GM23248 (cell line): Measurements from ENCODE around the gene DIAPH3. TPM values are rescaled to one million over a fixed set of nuclear protein-coding genes. Genes with fewer than 3 reads are reported as not detected.

Source experiments
- DNase-seq: peaks from one replicate; pipeline ENCODE4 v3.0.0-alpha.2; 2015
- H2AFZ ChIP-seq: fragments of 200-600 bp; sonication (generic); 2 replicates; pipeline ENCODE4 v1.6.1; 2016; ENCODE audit warnings: antibody characterized with exemption
- H3F3A ChIP-seq: fragments of 200-600 bp; sonication (generic); 2 replicates; pipeline ENCODE4 v1.6.1; 2016; ENCODE audit warnings: mild to moderate bottlenecking, antibody characterized with exemption, mixed run types; ENCODE audit not compliant: insufficient read depth
- H3K27ac ChIP-seq: fragments of 200-600 bp; sonication (generic); 2 replicates; pipeline ENCODE4 v1.5.1; 2016; ENCODE audit warnings: mild to moderate bottlenecking
- H3K27me3 ChIP-seq: fragments of 200-600 bp; sonication (generic); replicated peaks from 2 replicates; pipeline ENCODE4 v1.6.1; 2016; ENCODE audit warnings: mild to moderate bottlenecking; ENCODE audit not compliant: insufficient read depth
- H3K36me3 ChIP-seq: fragments of 200-600 bp; sonication (generic); 2 replicates; pipeline ENCODE4 v1.6.1; 2016; ENCODE audit warnings: low read depth, mild to moderate bottlenecking
- H3K4me1 ChIP-seq: fragments of 200-600 bp; sonication (generic); 2 replicates; pipeline ENCODE4 v1.6.1; 2016; ENCODE audit warnings: mild to moderate bottlenecking; ENCODE audit not compliant: insufficient read depth
- H3K4me2 ChIP-seq: fragments of 200-600 bp; sonication (generic); one replicate; pipeline ENCODE4 v1.6.1; 2016; ENCODE audit warnings: mild to moderate bottlenecking; ENCODE audit not compliant: unreplicated experiment
- H3K4me3 ChIP-seq: fragments of 200-600 bp; sonication (generic); 2 replicates; pipeline ENCODE4 v1.5.1; 2016; ENCODE audit warnings: mild to moderate bottlenecking
- H3K79me2 ChIP-seq: fragments of 200-600 bp; sonication (generic); 2 replicates; pipeline ENCODE4 v1.6.1; 2016; ENCODE audit warnings: mild to moderate bottlenecking; ENCODE audit not compliant: insufficient read depth
- H3K9ac ChIP-seq: fragments of 200-600 bp; sonication (generic); 2 replicates; pipeline ENCODE4 v1.6.1; 2016; ENCODE audit warnings: mild to moderate bottlenecking
- H3K9me2 ChIP-seq: fragments of 200-600 bp; sonication (generic); 2 replicates; pipeline ENCODE4 v1.6.1; 2016; ENCODE audit warnings: mixed run types, mild to moderate bottlenecking, moderate library complexity; ENCODE audit not compliant: insufficient read depth
- H3K9me3 ChIP-seq: fragments of 200-600 bp; sonication (generic); one replicate; pipeline ENCODE4 v1.6.1; 2017; ENCODE audit warnings: low read depth
- H4K20me1 ChIP-seq: fragments of 200-600 bp; sonication (generic); 2 replicates; pipeline ENCODE4 v1.6.0; 2016; ENCODE audit not compliant: insufficient read depth
- EZH2 ChIP-seq: fragments of 200-600 bp; sonication (generic); IDR thresholded peaks from 2 replicates; pipeline ENCODE4 v1.6.1; 2018; ENCODE audit warnings: antibody characterized with exemption, mild to moderate bottlenecking; ENCODE audit not compliant: insufficient read depth, poor library complexity, severe bottlenecking
- EZH2phosphoT487 ChIP-seq: fragments of 200-600 bp; sonication (generic); IDR thresholded peaks from 2 replicates; pipeline ENCODE4 v1.6.1; 2018; ENCODE audit warnings: antibody characterized with exemption, moderate library complexity, mild to moderate bottlenecking, low read depth; ENCODE audit not compliant: insufficient read depth
- WGBS, 2 experiments: methylation state at CpG; one replicate each; pipeline ENCODE4 v1.1.6; 2015 to 2017; ENCODE audit warnings: low lambda C conversion rate in 2 of 2, low coverage in 1 of 2; ENCODE audit errors: missing lambda C conversion rate in 2 of 2; 5-methylcytosine and 5-hydroxymethylcytosine counted together
- in situ Hi-C: fragments of 300-500 bp; cut with MboI; formaldehyde crosslinking; loops from 2 replicates; pipeline ENCODE4 v1.15.0; 2020
- polyA plus RNA-seq: library from polyadenylated mRNA; unstranded; fragments of >200 nt; fragmentation: Nextera tagmentation; extraction: Ambion mirVana; gene quantifications from 2 replicates; pipeline ENCODE4 v1.2.1, GENCODE V29; 2016
- total RNA-seq: library from RNA; depleted of rRNA; stranded (reverse); fragments of >200 nt; shearing (Covaris generic); gene quantifications from 2 replicates; pipeline ENCODE4 v1.2.3, GENCODE V29; 2014

The DIAPH3 gene
- total and polyA plus RNA-seq, 2 experiments from 2014 or later: 12.1 to 18.1 TPM

DNA sequence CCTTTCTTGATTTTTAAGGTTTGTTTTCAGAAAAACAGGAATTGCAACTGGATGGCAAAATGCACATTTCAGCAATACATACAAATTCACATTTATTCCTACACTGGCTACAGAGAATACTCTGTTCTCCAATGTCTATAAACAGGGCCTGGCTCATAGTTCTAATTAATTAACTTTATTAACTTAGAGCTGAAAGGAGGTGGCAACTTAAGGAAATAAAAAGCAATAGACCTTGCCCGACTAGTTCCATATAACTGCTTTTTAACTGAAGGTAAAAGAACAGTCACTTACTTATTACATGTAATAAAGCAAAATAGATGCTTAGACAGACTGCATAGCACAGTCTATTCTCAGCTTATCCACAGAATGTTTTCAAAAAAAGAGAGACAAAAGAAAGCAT, 498.5 kb downstream of the DIAPH3 start:
- H3K27ac ChIP-seq: no peak overlapping the region
- DNase-seq: no peak
- no peaks in the 10 kb centered on the region for H3K27me3 ChIP-seq
- no peaks in the 10 kb centered on the region for H3K9me2 ChIP-seq
- H3K9me3 ChIP-seq: no peaks in the 10 kb centered on the region
- no peaks in the 10 kb centered on the region for H3K79me2 ChIP-seq
- no peak overlapping the region for H3K9ac ChIP-seq
- in situ Hi-C loops: no loop called here
- TF ChIP-seq EZH2phosphoT487: no peak
- no peak for TF ChIP-seq EZH2
- H3K4me2 ChIP-seq: no peak overlapping the region
- H4K20me1 ChIP-seq: no peaks in the 10 kb centered on the region
- no peaks in the 10 kb centered on the region for H3F3A ChIP-seq
- no peaks in the 10 kb centered on the region for H3K4me1 ChIP-seq
- no peak overlapping the region for H2AFZ ChIP-seq
- no peaks in the 10 kb centered on the region for H3K36me3 ChIP-seq
- no peak overlapping the region for H3K4me3 ChIP-seq
- WGBS, 2 experiments: 94 to 100% methylated on average over 1 of the region's 1 CpG

DNA sequence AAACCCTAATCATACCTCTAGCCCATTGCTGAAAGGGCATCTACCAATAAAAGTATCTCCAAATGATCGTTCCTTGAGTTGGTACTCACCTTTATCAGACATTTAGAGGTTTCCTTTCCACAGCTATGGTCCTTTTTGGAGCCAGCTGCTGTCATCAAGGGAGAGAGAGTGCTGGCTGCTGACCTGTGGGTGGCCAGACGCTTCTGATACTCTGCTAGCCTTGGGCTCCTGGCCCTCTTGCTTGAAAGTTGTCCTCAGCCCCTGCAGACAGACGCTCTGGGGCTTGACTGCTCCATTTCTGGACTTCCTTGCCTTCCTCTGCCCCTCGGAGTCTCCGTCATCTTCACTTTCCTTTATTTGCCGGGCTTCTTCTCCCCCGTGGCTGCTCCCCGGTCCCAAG, 499.1 kb downstream of the DIAPH3 start:
- no peak for DNase-seq
- TF ChIP-seq EZH2: no peak
- TF ChIP-seq EZH2phosphoT487: no peak
- Histone ChIP-seq H3K9me3 (no peaks in the 10 kb centered on the region), H4K20me1 (no peaks in the 10 kb centered on the region), H3K36me3 (no peaks in the 10 kb centered on the region), H3K79me2 (no peaks in the 10 kb centered on the region), H3K4me2 (no peak overlapping the region), H3K27ac (no peak overlapping the region), H3K4me1 (no peaks in the 10 kb centered on the region), H2AFZ (no peak overlapping the region), H3K27me3 (no peaks in the 10 kb centered on the region), H3K9ac (no peak overlapping the region), H3K9me2 (no peaks in the 10 kb centered on the region), H3F3A (no peaks in the 10 kb centered on the region), H3K4me3 (no peak overlapping the region)
- in situ Hi-C loops: no loop called here
- WGBS, 2 experiments: 69 to 70% methylated on average over 8 of the region's 8 CpGs

DNA sequence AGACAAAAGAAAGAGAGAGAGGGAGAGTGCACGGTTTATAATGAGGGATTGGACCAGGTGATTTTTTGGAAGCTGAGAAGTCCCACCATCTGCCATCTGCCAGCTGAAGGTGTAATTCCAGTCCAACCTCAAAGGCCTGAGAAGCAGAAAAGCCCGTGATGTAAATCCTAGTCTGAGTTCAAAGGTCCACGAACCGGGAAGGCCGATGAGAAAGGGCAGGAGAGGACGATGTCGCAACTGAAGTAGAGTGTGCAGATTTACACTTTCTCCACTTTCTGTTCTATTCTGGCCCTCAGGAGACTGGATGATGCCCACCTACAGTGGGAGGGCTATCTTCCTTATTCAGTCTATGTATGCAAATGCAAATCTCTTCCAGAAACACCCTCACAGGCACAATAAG, 500.0 kb downstream of the DIAPH3 start:
- Histone ChIP-seq H3K36me3 (no peaks in the 10 kb centered on the region), H3K9ac (no peak overlapping the region), H3F3A (no peaks in the 10 kb centered on the region), H2AFZ (no peak overlapping the region), H3K79me2 (no peaks in the 10 kb centered on the region), H4K20me1 (no peaks in the 10 kb centered on the region), H3K27me3 (no peaks in the 10 kb centered on the region), H3K4me2 (no peak overlapping the region), H3K4me1 (no peaks in the 10 kb centered on the region), H3K27ac (no peak overlapping the region), H3K9me3 (no peaks in the 10 kb centered on the region), H3K9me2 (no peaks in the 10 kb centered on the region), H3K4me3 (no peak overlapping the region)
- in situ Hi-C loops: no loop called here
- TF ChIP-seq EZH2: no peak
- TF ChIP-seq EZH2phosphoT487: no peak
- no peak for DNase-seq
- WGBS, 2 experiments: 98% methylated on average over 7 of the region's 7 CpGs

DNA sequence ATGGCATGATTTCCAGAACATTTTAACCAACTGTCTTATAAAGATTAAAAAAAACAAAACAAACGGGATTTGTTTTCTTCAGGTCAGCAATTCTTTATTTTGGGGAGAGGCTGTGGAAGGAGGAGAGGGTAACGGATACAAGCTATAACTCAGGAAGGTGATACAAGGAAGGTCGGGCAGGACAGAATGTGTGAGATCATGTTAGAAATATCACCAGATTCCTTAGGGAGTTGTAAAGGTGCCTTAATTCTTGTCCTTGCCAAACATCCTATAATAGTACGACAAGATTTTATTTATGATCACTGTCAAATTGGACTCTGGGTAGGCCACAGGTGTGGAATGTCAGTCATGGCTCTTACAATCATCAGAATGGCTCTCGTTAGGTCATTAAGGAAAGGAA, 503.1 kb downstream of the DIAPH3 start:
- Histone ChIP-seq H3K9ac (no peak overlapping the region), H2AFZ (no peak overlapping the region), H3K9me2 (no peaks in the 10 kb centered on the region), H3K4me1 (no peaks in the 10 kb centered on the region), H3F3A (no peaks in the 10 kb centered on the region), H3K79me2 (no peaks in the 10 kb centered on the region), H3K4me3 (no peak overlapping the region), H3K27me3 (no peaks in the 10 kb centered on the region), H3K9me3 (no peaks in the 10 kb centered on the region), H3K36me3 (no peaks in the 10 kb centered on the region), H3K4me2 (no peak overlapping the region), H4K20me1 (0 out of 2 replicates have a peak, but pooled peaks cover 3% of the 10 kb centered on the region), H3K27ac (no peak overlapping the region)
- DNase-seq: no peak
- in situ Hi-C loops: no loop called here
- WGBS, 2 experiments: 96 to 97% methylated on average over 5 of the region's 5 CpGs
- TF ChIP-seq EZH2phosphoT487 (no peak), EZH2 (no peak)

DNA sequence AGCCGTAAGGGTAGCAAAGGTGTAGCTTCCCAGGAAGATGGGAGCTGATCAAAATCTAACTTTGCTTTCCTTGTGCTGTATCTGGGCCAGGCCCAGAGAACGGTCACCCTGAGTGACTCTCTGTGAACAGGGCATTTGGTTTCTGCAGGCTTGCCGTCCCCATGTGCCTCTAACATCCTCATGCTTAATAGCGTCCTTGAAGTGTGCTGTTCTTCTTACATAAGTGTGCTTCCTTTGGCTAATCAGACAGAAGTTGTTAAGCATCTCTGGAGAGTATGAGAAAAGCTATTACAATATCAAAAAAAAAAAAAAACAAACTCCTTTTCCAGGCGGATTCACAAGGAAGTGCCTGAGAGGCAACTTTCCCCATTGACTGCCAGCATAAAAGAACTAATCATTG, 503.7 kb downstream of the DIAPH3 start:
- no peak overlapping the region for H3K4me3 ChIP-seq
- H3K79me2 ChIP-seq: no peaks in the 10 kb centered on the region
- in situ Hi-C loops: no loop called here
- H3K9me2 ChIP-seq: no peaks in the 10 kb centered on the region
- no peak overlapping the region for H2AFZ ChIP-seq
- H3K27me3 ChIP-seq: no peaks in the 10 kb centered on the region
- no peaks in the 10 kb centered on the region for H3K36me3 ChIP-seq
- H3K4me1 ChIP-seq: no peaks in the 10 kb centered on the region
- H3K4me2 ChIP-seq: no peak overlapping the region
- TF ChIP-seq EZH2 (no peak), EZH2phosphoT487 (no peak)
- no peaks in the 10 kb centered on the region for H3K9me3 ChIP-seq
- H4K20me1 ChIP-seq: 0 out of 2 replicates have a peak, but pooled peaks cover 3% of the 10 kb centered on the region
- no peak overlapping the region for H3K27ac ChIP-seq
- H3K9ac ChIP-seq: no peak overlapping the region
- DNase-seq: no peak
- no peaks in the 10 kb centered on the region for H3F3A ChIP-seq
- 84 to 85% methylated on average over 5 of the region's 5 CpGs for WGBS, 2 experiments
